ENCODE results near the gene AIFM3. TPM values are rescaled to one million over a fixed set of nuclear protein-coding genes. Genes with fewer than 3 reads are reported as not detected.

AIFM3 gene
- total RNA-seq, 4 donors from 2014 or later = 112 to 150 (median 126) TPM

DNA sequence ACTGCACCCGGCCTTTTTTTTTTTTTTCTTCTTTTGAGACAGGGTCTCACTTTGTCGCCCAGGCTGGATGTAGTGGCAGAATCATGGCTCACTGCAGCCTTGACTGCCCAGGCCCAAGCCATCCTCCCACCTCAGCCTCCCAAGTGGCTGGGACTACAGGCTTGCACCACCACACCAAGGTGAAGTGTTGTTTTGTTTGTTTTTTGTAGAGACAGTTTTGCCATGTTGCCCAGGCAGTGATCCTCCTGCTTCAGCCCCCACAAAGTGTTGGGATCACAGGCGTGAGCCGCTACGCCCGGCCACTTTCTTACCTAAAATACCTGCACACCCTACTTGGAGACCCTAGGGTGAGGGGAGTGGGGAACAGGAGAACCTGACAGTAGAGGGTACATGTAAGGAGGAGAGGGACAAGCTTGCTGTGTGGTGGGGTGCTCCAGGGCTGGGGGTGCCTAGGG is 4.5 kb upstream of the AIFM3 start:
- intact Hi-C loops (cut with DNase I; ENCODE audit: low total_unique reads) (no loop called here), in situ Hi-C loops (cut with MboI; ENCODE audit: low pct_ligation_motif_present in 1 of 4, low pct_unique_long_range_greater_than_20kb in 1 of 4, low sequenced_read_pairs in 3 of 4) (loop anchor here in 1 of 4 donors (25.0 kb wide), 1 partner anchor 100 kb away; no protein-coding TSS in a partner anchor)
- Histone ChIP-seq H3K4me3 (no peak overlapping the region), H3K27ac (no peak overlapping the region), H3K9me3 (no peaks in the 10 kb centered on the region), H3K4me1 (peaks cover 10 to 60% (median 48%) of the 10 kb centered on the region in 4 donors), H3K36me3 (no peaks in the 10 kb centered on the region), H3K27me3 (peaks cover 14% of the 10 kb centered on the region)
- TF ChIP-seq EP300 (IDR thresholded peaks at IDR 0.05; ENCODE audit: low read depth) (no peak), POLR2AphosphoS5 (IDR thresholded peaks at IDR 0.05) (no peak), POLR2A (IDR thresholded peaks at IDR 0.05) (no peak)
- TF ChIP-seq, protein P1, sequence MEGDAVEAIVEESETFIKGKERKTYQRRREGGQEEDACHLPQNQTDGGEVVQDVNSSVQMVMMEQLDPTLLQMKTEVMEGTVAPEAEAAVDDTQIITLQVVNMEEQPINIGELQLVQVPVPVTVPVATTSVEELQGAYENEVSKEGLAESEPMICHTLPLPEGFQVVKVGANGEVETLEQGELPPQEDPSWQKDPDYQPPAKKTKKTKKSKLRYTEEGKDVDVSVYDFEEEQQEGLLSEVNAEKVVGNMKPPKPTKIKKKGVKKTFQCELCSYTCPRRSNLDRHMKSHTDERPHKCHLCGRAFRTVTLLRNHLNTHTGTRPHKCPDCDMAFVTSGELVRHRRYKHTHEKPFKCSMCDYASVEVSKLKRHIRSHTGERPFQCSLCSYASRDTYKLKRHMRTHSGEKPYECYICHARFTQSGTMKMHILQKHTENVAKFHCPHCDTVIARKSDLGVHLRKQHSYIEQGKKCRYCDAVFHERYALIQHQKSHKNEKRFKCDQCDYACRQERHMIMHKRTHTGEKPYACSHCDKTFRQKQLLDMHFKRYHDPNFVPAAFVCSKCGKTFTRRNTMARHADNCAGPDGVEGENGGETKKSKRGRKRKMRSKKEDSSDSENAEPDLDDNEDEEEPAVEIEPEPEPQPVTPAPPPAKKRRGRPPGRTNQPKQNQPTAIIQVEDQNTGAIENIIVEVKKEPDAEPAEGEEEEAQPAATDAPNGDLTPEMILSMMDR (IDR thresholded peaks at IDR 0.05) = no peak
- no peak for DNase-seq
- 80 to 93% methylated on average over 1 to 6 of the region's 6 CpGs for WGBS, 2 donors (ENCODE audit: low coverage in 1 of 2)

DNA sequence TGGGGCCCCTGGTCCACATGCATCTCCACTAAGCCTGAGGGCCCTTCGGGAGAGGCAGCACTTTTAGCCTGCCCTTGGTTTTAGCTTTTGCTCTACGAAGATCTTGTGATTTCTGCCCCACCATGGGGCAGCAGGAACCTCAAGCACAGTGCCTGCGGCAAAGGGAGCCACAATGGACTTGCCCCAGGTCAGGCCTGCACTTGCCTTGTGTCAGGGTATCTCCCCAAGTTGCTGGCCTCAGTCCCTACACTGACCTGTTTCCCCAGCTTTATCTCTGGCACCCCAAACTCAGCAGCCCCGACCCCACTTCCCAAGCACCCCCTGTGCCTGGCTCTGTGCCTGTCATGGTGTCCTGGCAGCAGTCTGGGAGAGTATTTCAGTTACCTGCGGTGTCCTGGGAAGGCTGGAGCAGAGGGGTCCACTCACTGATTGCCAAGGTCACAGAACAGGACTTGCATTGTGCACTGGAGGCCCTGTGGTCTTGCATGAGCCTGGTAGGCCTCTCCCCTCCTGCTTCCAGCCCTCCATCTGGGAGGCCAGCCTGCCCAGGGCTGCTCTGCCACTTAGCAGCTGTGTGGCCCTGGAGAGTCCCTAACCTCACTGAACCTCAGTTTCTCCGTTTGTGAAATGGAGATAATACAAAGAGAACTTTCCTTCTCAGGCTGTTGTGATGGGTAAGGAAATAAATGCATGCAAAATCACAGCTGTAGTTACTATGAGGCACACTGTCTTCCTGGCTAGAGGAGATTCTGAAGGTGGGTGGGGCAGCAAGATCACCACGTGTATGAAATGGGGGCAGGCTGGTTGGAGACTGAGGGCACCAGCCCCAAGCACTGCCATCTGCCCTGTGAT is 3.6 kb upstream of the AIFM3 start:
- Histone ChIP-seq H3K4me1 (peaks cover 10 to 60% (median 48%) of the 10 kb centered on the region in 4 donors), H3K9me3 (no peaks in the 10 kb centered on the region), H3K27me3 (peaks cover 14% of the 10 kb centered on the region), H3K4me3 (no peak overlapping the region), H3K27ac (peak overlapping the region; percentile 79 to 94 (median 91)), H3K36me3 (no peaks in the 10 kb centered on the region)
- intact Hi-C loops (cut with DNase I; ENCODE audit: low total_unique reads) = no loop called here
- in situ Hi-C loops (cut with MboI; ENCODE audit: low pct_ligation_motif_present in 1 of 4, low pct_unique_long_range_greater_than_20kb in 1 of 4, low sequenced_read_pairs in 3 of 4) = loop anchor here in 1 of 4 donors (25.0 kb wide), 1 partner anchor 99 kb away; no protein-coding TSS in a partner anchor
- TF ChIP-seq, protein P1 (IDR thresholded peaks at IDR 0.05) = no peak
- TF ChIP-seq POLR2AphosphoS5 (IDR thresholded peaks at IDR 0.05) (no peak), EP300 (IDR thresholded peaks at IDR 0.05; ENCODE audit: low read depth) (no peak)
- no peak for DNase-seq
- WGBS, 2 donors (ENCODE audit: low coverage in 1 of 2) = 73% methylated on average over 7 of the region's 7 CpGs; no CpG with 5 or more reads in 1 of the 2 donors

DNA sequence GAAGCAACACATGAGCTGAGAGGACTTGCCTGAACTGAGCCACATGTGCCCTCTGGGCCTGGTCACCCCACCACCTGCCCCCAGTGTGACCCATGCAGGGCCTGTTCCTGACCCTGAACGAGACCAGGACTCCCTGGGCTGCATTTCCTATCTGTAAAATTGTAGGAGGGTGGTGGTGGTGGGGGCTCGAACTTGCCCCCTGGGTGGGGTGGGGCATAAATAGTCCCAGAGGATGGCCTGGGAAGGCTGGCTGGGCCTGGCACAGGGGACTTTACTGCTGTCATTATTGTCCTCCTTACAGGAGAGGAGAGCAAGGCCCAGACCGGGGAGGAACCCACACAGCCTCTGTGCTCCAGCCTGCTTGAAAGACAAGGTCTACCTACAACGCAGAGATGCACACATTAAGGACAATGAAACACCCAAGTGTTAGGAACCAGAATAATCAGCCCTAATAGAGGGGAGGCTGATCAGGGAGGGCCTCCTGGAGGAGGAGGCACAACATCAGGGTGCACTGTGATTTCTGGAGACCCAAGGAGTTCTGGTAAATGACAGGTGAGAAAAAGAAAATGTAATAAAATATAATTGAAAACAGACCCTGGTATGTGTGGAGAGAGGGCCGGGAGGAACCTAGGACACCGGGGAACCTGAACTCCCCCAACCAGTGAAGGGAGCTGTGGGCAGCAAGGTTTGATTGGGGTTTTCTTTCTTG is 2.8 kb upstream of the AIFM3 start:
- H3K9me3 ChIP-seq = no peaks in the 10 kb centered on the region
- 42% methylated on average over 3 to 6 of the region's 6 CpGs for WGBS, 2 donors (ENCODE audit: low coverage in 1 of 2)
- H3K4me3 ChIP-seq = peak overlapping the region in 3 of 4 donors; percentile 52 to 62 (median 55)
- in situ Hi-C loops (cut with MboI; ENCODE audit: low pct_ligation_motif_present in 1 of 4, low pct_unique_long_range_greater_than_20kb in 1 of 4, low sequenced_read_pairs in 3 of 4) (loop anchor here in 1 of 4 donors (25.0 kb wide), 1 partner anchor 98 kb away; no protein-coding TSS in a partner anchor), intact Hi-C loops (cut with DNase I; ENCODE audit: low total_unique reads) (no loop called here)
- peaks cover 10 to 52% (median 46%) of the 10 kb centered on the region in 4 donors for H3K4me1 ChIP-seq
- TF ChIP-seq POLR2A (IDR thresholded peaks at IDR 0.05) (no peak), EP300 (IDR thresholded peaks at IDR 0.05; ENCODE audit: low read depth) (no peak), POLR2AphosphoS5 (IDR thresholded peaks at IDR 0.05) (no peak)
- TF ChIP-seq, protein P1 (IDR thresholded peaks at IDR 0.05) = no peak
- peak overlapping the region; percentile 79 to 94 (median 91) for H3K27ac ChIP-seq
- no peak for DNase-seq
- H3K27me3 ChIP-seq = peaks cover 14% of the 10 kb centered on the region
- no peaks in the 10 kb centered on the region for H3K36me3 ChIP-seq

- 13% methylated on average over 9 of the region's 28 CpGs; no CpG with 5 or more reads in 1 of the 2 donors for WGBS, 2 donors (ENCODE audit: low coverage in 1 of 2)
- H3K4me3 ChIP-seq = peak overlapping the region; percentile 9 to 62 (median 54)
- TF ChIP-seq, protein P1 (IDR thresholded peaks at IDR 0.05) = no peak
- TF ChIP-seq EP300 (IDR thresholded peaks at IDR 0.05; ENCODE audit: low read depth) (no peak), POLR2A (IDR thresholded peaks at IDR 0.05) (no peak), POLR2AphosphoS5 (IDR thresholded peaks at IDR 0.05) (no peak)
- DNase-seq = no peak
- no peaks in the 10 kb centered on the region for H3K36me3 ChIP-seq
- H3K27me3 ChIP-seq = peaks cover 14% of the 10 kb centered on the region
- peak overlapping the region; percentile 79 to 94 (median 91) for H3K27ac ChIP-seq
- H3K9me3 ChIP-seq = no peaks in the 10 kb centered on the region
- H3K4me1 ChIP-seq = peaks cover 10 to 50% (median 46%) of the 10 kb centered on the region in 4 donors
- in situ Hi-C loops (cut with MboI; ENCODE audit: low pct_ligation_motif_present in 1 of 4, low pct_unique_long_range_greater_than_20kb in 1 of 4, low sequenced_read_pairs in 3 of 4) (loop anchor here in 1 of 4 donors (25.0 kb wide), 1 partner anchor 98 kb away; no protein-coding TSS in a partner anchor), intact Hi-C loops (cut with DNase I; ENCODE audit: low total_unique reads) (no loop called here)
Observed at GRCh38 chr22:20964799-20965103, 2.3 kb upstream of the AIFM3 start.

All from transverse colon (tissue), 4 donors.